HepG2 (cell line): ENCODE data around the gene PPP1R9B. TPM values are rescaled to one million over a fixed set of nuclear protein-coding genes. Genes with fewer than 3 reads are reported as not detected.

Source experiments
- ADNP ChIP-seq: sonication (generic); formaldehyde crosslinking; IDR thresholded peaks from 2 replicates; pipeline ENCODE4 v1.4.0; 2020; ENCODE audit warnings: missing genetic modification reagents
- FOXO1 ChIP-seq: sonication (generic); formaldehyde crosslinking; IDR thresholded peaks from 2 replicates; pipeline ENCODE4 v1.4.0; 2020; ENCODE audit warnings: missing genetic modification reagents
- GFI1 ChIP-seq: sonication (generic); formaldehyde crosslinking; IDR thresholded peaks from 2 replicates; pipeline ENCODE4 v1.5.0; 2020; ENCODE audit warnings: missing genetic modification reagents, mild to moderate bottlenecking, borderline replicate concordance
- HNRNPK ChIP-seq: fragments of 200-400 bp; formaldehyde crosslinking; IDR thresholded peaks from 2 replicates; pipeline ENCODE4 v1.6.1; 2018; ENCODE audit warnings: low read length, low read depth, moderate library complexity, mild to moderate bottlenecking; ENCODE audit not compliant: poor library complexity, severe bottlenecking
- HNRNPL ChIP-seq: fragments of 200-400 bp; formaldehyde crosslinking; IDR thresholded peaks from 2 replicates; pipeline ENCODE4 v1.6.1; 2017; ENCODE audit warnings: mild to moderate bottlenecking, low read depth, low read length
- JARID2 ChIP-seq: sonication (generic); formaldehyde crosslinking; IDR thresholded peaks from 2 replicates; pipeline ENCODE4 v1.8.1; 2023; ENCODE audit warnings: missing genetic modification reagents, inconsistent platforms; ENCODE audit not compliant: insufficient replicate concordance
- PCBP2 ChIP-seq: fragments of 200-400 bp; formaldehyde crosslinking; optimal IDR thresholded peaks from 2 replicates; pipeline ENCODE3; 2018; ENCODE audit warnings: low read length, low read depth; ENCODE audit not compliant: poor library complexity, severe bottlenecking
- POGZ ChIP-seq: sonication (generic); formaldehyde crosslinking; IDR thresholded peaks from 2 replicates; pipeline ENCODE4 v1.4.0; 2020; ENCODE audit warnings: mild to moderate bottlenecking, missing genetic modification reagents
- TGIF2 ChIP-seq: IDR thresholded peaks from 2 replicates; pipeline ENCODE4 v1.6.1; 2016; ENCODE audit warnings: control low read depth, missing compliant biosample characterization
- THYN1 ChIP-seq: sonication (generic); formaldehyde crosslinking; IDR thresholded peaks from 2 replicates; pipeline ENCODE4 v1.8.1; 2023; ENCODE audit warnings: low read depth, mild to moderate bottlenecking, moderate library complexity, missing genetic modification reagents, borderline replicate concordance
- XRCC5 ChIP-seq: fragments of 200-400 bp; formaldehyde crosslinking; optimal IDR thresholded peaks from 2 replicates; pipeline ENCODE3; 2017; ENCODE audit warnings: mild to moderate bottlenecking, low read length
- ZNF18 ChIP-seq: sonication (generic); formaldehyde crosslinking; IDR thresholded peaks from 2 replicates; pipeline ENCODE4 v1.8.0; 2022; ENCODE audit warnings: mild to moderate bottlenecking, missing genetic modification reagents; ENCODE audit not compliant: insufficient replicate concordance
- ZNF34 ChIP-seq: sonication (generic); formaldehyde crosslinking; IDR thresholded peaks from 2 replicates; pipeline ENCODE4 v1.4.0; 2020; ENCODE audit warnings: mild to moderate bottlenecking, missing genetic modification reagents, borderline replicate concordance
- ZNF354B ChIP-seq: sonication (generic); formaldehyde crosslinking; IDR thresholded peaks from 2 replicates; pipeline ENCODE4 v1.8.0; 2022; ENCODE audit warnings: mild to moderate bottlenecking, missing genetic modification reagents
- ZNF598 ChIP-seq: sonication (generic); formaldehyde crosslinking; IDR thresholded peaks from 2 replicates; pipeline ENCODE4 v1.5.1; 2020; ENCODE audit warnings: mild to moderate bottlenecking, missing genetic modification reagents, borderline replicate concordance
- ZNF710 ChIP-seq: sonication (generic); formaldehyde crosslinking; IDR thresholded peaks from 2 replicates; pipeline ENCODE4 v1.5.0; 2020; ENCODE audit warnings: mild to moderate bottlenecking, missing genetic modification reagents, borderline replicate concordance
- ZNF740 ChIP-seq: sonication (generic); formaldehyde crosslinking; IDR thresholded peaks from 2 replicates; pipeline ENCODE4 v1.4.0; 2020; ENCODE audit warnings: missing genetic modification reagents
- ZNF777 ChIP-seq: sonication (generic); formaldehyde crosslinking; IDR thresholded peaks from 2 replicates; pipeline ENCODE4 v1.4.0; 2020; ENCODE audit warnings: missing genetic modification reagents
- ZSCAN29 ChIP-seq: sonication (generic); formaldehyde crosslinking; conservative IDR thresholded peaks from 2 replicates; pipeline ENCODE4 v1.4.0; 2020; ENCODE audit warnings: mild to moderate bottlenecking, missing genetic modification reagents
- ZXDC ChIP-seq: sonication (generic); formaldehyde crosslinking; IDR thresholded peaks from 2 replicates; pipeline ENCODE4 v1.5.0; 2020; ENCODE audit warnings: mild to moderate bottlenecking, missing genetic modification reagents
- polyA plus RNA-seq, 8 experiments: library from polyadenylated mRNA; depleted of rRNA in 3 of 8; stranded (reverse) in 7 of 8; unstranded in 1 of 8; fragments of >200 nt; fragmentation: Illumina TruSeq in 4 of 8; extraction: Trizol in 4 of 8; gene quantifications; 2 replicates each; pipeline versions ENCODE4 v1.2.1 to v1.2.3, GENCODE V29; 2011 to 2016; ENCODE audit warnings: low read depth in 4 of 8, missing spikeins in 1 of 8, mixed read lengths in 1 of 8; ENCODE audit not compliant: insufficient read depth in 1 of 8
- total RNA-seq, 5 experiments: library from RNA; depleted of rRNA; stranded (reverse); fragments of >200 nt; fragmentation: Illumina TruSeq; extraction: Trizol; gene quantifications; 2 replicates each; pipeline ENCODE4 v1.2.3, GENCODE V29; 2016; ENCODE audit warnings: low read depth in 1 of 5

Gene PPP1R9B
- total and polyA plus RNA-seq, 2 of the 13 experiments (the other 11 are each of a cell fraction or from before 2014, with no cell fraction given): 9.4 to 15.8 TPM

GRCh38 chr17:50151041-50151936 lies 812 bp upstream of the PPP1R9B start (continued):
- TF ChIP-seq ZXDC (no peak), ZNF34 (CRISPR knock-in tag) (0 out of 2 replicates have a peak, but pooled peaks have one; percentile 17), ZNF354B (CRISPR knock-in tag) (no peak), GFI1 (CRISPR knock-in tag) (no peak), ZNF710 (CRISPR knock-in tag) (peak; percentile 58; the same call in 1 of the 2 replicates), ZNF777 (CRISPR knock-in tag) (peak; percentile 16; the same call in 1 of the 2 replicates), ZNF740 (CRISPR knock-in tag) (peak; percentile 83), THYN1 (0 out of 2 replicates have a peak, but pooled peaks have one; percentile 35), HNRNPL (0 out of 2 replicates have a peak, but pooled peaks have one; percentile 52), ZNF18 (CRISPR knock-in tag) (no peak), PCBP2 (no peak), JARID2 (no peak), TGIF2 (no peak), FOXO1 (CRISPR knock-in tag) (no peak), ADNP (CRISPR knock-in tag) (peak; percentile 74; the same call in 1 of the 2 replicates), ZSCAN29 (CRISPR knock-in tag) (0 out of 2 replicates have a peak, but pooled peaks have one; percentile 42), HNRNPK (peak; percentile 95), XRCC5 (peak; percentile 77), ZNF598 (CRISPR knock-in tag) (no peak), POGZ (CRISPR knock-in tag) (peak; percentile 56; the same call in 1 of the 2 replicates)
